Left kidney (tissue), 8 donors: ENCODE data around the gene SNX32. TPM values are rescaled to one million over a fixed set of nuclear protein-coding genes. Genes with fewer than 3 reads are reported as not detected.

ENCODE experiments used
- DNase-seq: peaks from one replicate; pipeline ENCODE4 v3.0.0-alpha.2; 2013
- long read RNA-seq, 8 donors: transcript quantifications; one replicate each; lab custom pipeline, GENCODE V29; 2026
- polyA plus RNA-seq: library from polyadenylated mRNA; unstranded; fragments of 120-200 nt; gene quantifications from one replicate; pipeline ENCODE4 v1.2.1, GENCODE V29; 2013; ENCODE audit not compliant: insufficient read length

The SNX32 gene
- polyA plus RNA-seq = 2.6 TPM
- long read RNA-seq, donor 1, partial matches to known transcripts = 1,039 of 1,040 reads
- long read RNA-seq, donor 1, other reads (novel, unspliced or antisense) = 0 of 1,040 reads
- long read RNA-seq, donor 2, partial matches to known transcripts = 899 of 909 reads
- long read RNA-seq, donor 2, other reads (novel, unspliced or antisense) = 10 of 909 reads
- long read RNA-seq, donor 3, partial matches to known transcripts = 653 of 654 reads
- long read RNA-seq, donor 3, other reads (novel, unspliced or antisense) = 0 of 654 reads
- long read RNA-seq, donor 4 = 0 reads
- long read RNA-seq, donor 5 = 0 reads
- long read RNA-seq, donor 6 = 0 reads
- long read RNA-seq, donor 7, partial matches to known transcripts = 1,043 of 1,043 reads
- long read RNA-seq, donor 7, other reads (novel, unspliced or antisense) = 0 of 1,043 reads
- long read RNA-seq, donor 8 = 0 reads

- peak; percentile 95 for DNase-seq
Observed at GRCh38 chr11:65833297-65834030, at the start of gene SNX32. SNX32 (plus strand) TSS chr11:65833963; CDS start chr11:65834066, 103 bp downstream.

- DNase-seq = no peak
Observed at GRCh38 chr11:65785319-65786007, 48.3 kb upstream of the SNX32 start.

GRCh38 chr11:65786008-65786785 is 47.6 kb upstream of the SNX32 start:
- no peak for DNase-seq

GRCh38 chr11:65786786-65787636 is 46.8 kb upstream of the SNX32 start, which contains the start of gene OVOL1:
OVOL1 (plus strand) TSS chr11:65787063; CDS start chr11:65787374, 311 bp downstream.
- no peak for DNase-seq

GRCh38 chr11:65787649-65788622 is 45.8 kb upstream of the SNX32 start:
- no peak for DNase-seq

- DNase-seq = no peak
Observed at GRCh38 chr11:65788821-65789220, 44.9 kb upstream of the SNX32 start.

- DNase-seq = no peak
Observed at GRCh38 chr11:65789230-65790103, 44.3 kb upstream of the SNX32 start.

GRCh38 chr11:65790104-65790901 is 43.5 kb upstream of the SNX32 start:
- DNase-seq = no peak

GRCh38 chr11:65790902-65791650 is 42.7 kb upstream of the SNX32 start:
- DNase-seq = no peak

GRCh38 chr11:65791719-65792213 is 42.0 kb upstream of the SNX32 start:
- DNase-seq = no peak

- DNase-seq = no peak
Observed at GRCh38 chr11:65792456-65792855, 41.3 kb upstream of the SNX32 start.

- DNase-seq = no peak
Observed at GRCh38 chr11:65793144-65793581, 40.6 kb upstream of the SNX32 start.

GRCh38 chr11:65793625-65794400 is 40.0 kb upstream of the SNX32 start:
- DNase-seq = no peak

- DNase-seq = no peak
Observed at GRCh38 chr11:65794570-65795510, 38.9 kb upstream of the SNX32 start.
